Measurements from ENCODE around the gene MLLT6. TPM values are rescaled to one million over a fixed set of nuclear protein-coding genes. Genes with fewer than 3 reads are reported as not detected.

The MLLT6 gene
- total and polyA plus RNA-seq, 10 of the 15 experiments (the other 5 are each of a cell fraction or from before 2014, with no cell fraction given): 4.8 to 105 (median 36.3) TPM

- TF ChIP-seq RELB (IDR thresholded peaks at IDR 0.05; ENCODE audit: low read depth) (no peak), TCF7 (IDR thresholded peaks at IDR 0.05; ENCODE audit: borderline replicate concordance) (no peak), SREBF2 (IDR thresholded peaks at IDR 0.05; ENCODE audit: low read length) (no peak), SMAD5 (IDR thresholded peaks at IDR 0.05; ENCODE audit: low read depth) (peak; percentile 17; the same call in 1 of the 2 replicates), ZNF217 (IDR thresholded peaks at IDR 0.05) (no peak), RUNX3 (IDR thresholded peaks at IDR 0.05; ENCODE audit: low read length) (peak; percentile 40; the same call in 1 of the 2 replicates), CEBPB (IDR thresholded peaks at IDR 0.05; ENCODE audit: borderline replicate concordance in 1 of 2, low read depth in 2 of 2, low read length in 2 of 2) (no peak), MTA3 (IDR thresholded peaks at IDR 0.05; ENCODE audit: borderline replicate concordance, low read length) (peak; percentile 82; the same call in 1 of the 2 replicates), TAF1 (IDR thresholded peaks at IDR 0.05; ENCODE audit: borderline replicate concordance, low read depth, low read length) (no peak), PML (IDR thresholded peaks at IDR 0.05; ENCODE audit: low read length) (peak; percentile 56), BHLHE40 (IDR thresholded peaks at IDR 0.05; ENCODE audit: borderline replicate concordance in 1 of 2, low read depth in 2 of 2, low read length in 1 of 2) (peak; percentile 76 to 84), MYC (IDR thresholded peaks at IDR 0.05; ENCODE audit: insufficient read depth, insufficient read length, insufficient replicate concordance, low read length, severe bottlenecking) (no peak), SMARCA5 (IDR thresholded peaks at IDR 0.05) (peak; percentile 92), POU2F2 (IDR thresholded peaks at IDR 0.05; ENCODE audit: borderline replicate concordance, low read depth, low read length) (peak; percentile 70; the same call in 2 of the 3 replicates), SPI1 (IDR thresholded peaks at IDR 0.05; ENCODE audit: borderline replicate concordance, insufficient read depth, low read depth, low read length) (peak; percentile 62), NR2F1 (conservative IDR thresholded peaks at IDR 0.05) (no peak), NKRF (conservative IDR thresholded peaks at IDR 0.05) (0 out of 2 replicates have a peak, but pooled peaks have one; percentile 3), POLR2AphosphoS5 (IDR thresholded peaks at IDR 0.05; ENCODE audit: low read length) (peak; percentile 71), ZBTB11 (CRISPR knock-in tag; IDR thresholded peaks at IDR 0.05) (no peak), POLR2A (IDR thresholded peaks at IDR 0.05; ENCODE audit: low read depth, low read length) (peak; percentile 43; the same call in 1 of the 2 replicates), PAX5 (IDR thresholded peaks at IDR 0.05; ENCODE audit: borderline replicate concordance, low read depth, low read length) (peak; percentile 28; the same call in 1 of the 2 replicates)
These were observed 1.9 kb upstream of the MLLT6 start (continued) for GRCh38 chr17:38702916-38703741.
